Activated T-helper 9 cell treated with anti-CD3 and anti-CD28 coated beads, Interleukin-2, amount 50 U/mL, for 16 hours (primary cell): ENCODE data around the gene CD300A.
"Not testable (repeated sequence)": the region's sequence is repeated elsewhere in the genome, so short reads cannot be mapped to it uniquely, and the experiment has no call there.

ENCODE experiments used
- DNase-seq: peaks from one replicate; pipeline ENCODE4 v3.0.0-alpha.2; 2020; ENCODE audit warnings: low read depth

Gene CD300A

GRCh38 chr17:74480290-74480689 is 13.9 kb downstream of the CD300A start:
- DNase-seq: no peak

GRCh38 chr17:74481621-74482020 is 15.2 kb downstream of the CD300A start:
- DNase-seq: no peak

GRCh38 chr17:74484066-74484465 is 17.6 kb downstream of the CD300A start:
- no peak for DNase-seq

DNA sequence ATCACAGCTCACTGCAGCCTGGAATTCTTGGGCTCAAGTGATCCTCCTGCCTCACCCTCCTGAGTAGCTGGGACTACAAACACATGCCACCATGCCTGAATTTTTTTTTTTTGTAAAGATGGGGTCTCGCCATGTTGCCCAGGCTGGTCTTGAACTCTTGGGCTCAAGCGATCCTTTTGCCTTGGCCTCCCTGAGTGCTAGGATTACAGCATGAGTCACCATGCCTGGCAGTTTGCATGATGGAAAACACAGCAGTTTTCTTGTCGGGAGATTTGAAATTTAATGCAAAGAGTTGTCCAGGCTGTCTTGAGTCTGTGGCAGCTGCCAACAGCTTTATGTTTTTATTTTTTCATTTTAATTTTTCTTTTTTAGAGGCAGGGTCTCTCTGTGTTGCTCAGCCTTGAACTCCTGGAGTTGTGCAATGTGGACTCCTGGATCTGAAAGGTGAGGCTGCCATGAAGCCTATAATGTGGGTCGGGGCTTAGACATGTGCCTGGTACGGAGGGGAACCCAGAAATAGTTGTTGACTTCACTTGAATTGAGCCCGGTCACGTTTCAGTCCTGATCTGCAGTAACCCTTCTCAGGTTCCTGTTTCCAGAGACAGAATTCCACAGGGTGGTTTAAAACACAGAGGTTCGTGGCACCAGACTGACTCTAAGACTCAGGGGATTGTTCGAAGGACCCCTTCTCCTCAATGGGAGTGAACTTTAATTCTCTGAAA is 18.7 kb downstream of the CD300A start:
- no peak for DNase-seq

- no peak for DNase-seq
Observed at GRCh38 chr17:74485841-74486240, 19.4 kb downstream of the CD300A start.

GRCh38 chr17:74488276-74488675 is 21.8 kb downstream of the CD300A start:
- DNase-seq: not testable (repeated sequence)

GRCh38 chr17:74490716-74491115 is 24.3 kb downstream of the CD300A start:
- DNase-seq: no peak

GRCh38 chr17:74491626-74492025 is 25.2 kb downstream of the CD300A start:
- DNase-seq: no peak

- DNase-seq: peak; percentile 40
Observed at GRCh38 chr17:74493331-74493833, 26.9 kb downstream of the CD300A start.

GRCh38 chr17:74497471-74497870 is 31.0 kb downstream of the CD300A start:
- no peak for DNase-seq

- no peak for DNase-seq
Observed at GRCh38 chr17:74499992-74500391, 33.6 kb downstream of the CD300A start.

DNA sequence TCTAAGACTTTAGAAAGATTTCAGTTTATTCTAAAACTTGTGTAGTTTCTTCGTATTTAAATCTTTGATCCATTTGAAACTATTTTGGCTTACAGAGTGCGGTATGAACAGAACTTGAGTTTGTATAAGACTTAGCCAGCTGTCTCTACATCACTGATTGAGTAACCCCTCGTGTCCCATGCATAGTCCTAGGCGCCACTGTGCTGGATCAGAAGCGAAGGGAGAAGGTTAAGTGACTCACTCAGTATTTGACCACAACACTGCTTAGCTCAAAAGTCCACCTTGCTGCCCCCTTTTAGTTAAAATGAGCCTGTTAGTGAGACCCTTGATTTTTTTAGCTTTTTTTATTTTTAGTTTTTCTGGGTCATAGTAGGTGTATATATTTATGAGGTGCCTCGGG is 36.4 kb downstream of the CD300A start:
- no peak for DNase-seq

DNA sequence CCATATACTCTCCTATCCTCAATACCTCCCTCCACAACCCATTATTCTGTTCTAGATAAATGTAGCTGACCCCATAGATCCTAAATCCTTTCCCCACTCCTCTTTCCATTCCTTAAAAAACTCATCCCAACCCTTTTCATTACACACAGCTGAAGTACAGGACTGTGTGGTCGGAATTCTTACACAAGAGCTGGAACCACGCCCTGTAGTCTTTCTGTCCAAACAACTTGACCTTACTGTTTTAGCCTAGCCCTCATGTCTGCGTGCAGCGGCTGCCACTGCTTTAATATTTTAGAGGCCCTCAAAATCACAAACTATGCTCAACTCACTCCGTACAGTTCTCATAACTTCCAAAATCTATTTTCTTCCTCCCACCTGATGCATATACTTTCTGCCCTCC is 37.5 kb downstream of the CD300A start:
- DNase-seq: not testable (repeated sequence)

- no peak for DNase-seq
Observed at GRCh38 chr17:74508156-74508555, 41.7 kb downstream of the CD300A start.

DNA sequence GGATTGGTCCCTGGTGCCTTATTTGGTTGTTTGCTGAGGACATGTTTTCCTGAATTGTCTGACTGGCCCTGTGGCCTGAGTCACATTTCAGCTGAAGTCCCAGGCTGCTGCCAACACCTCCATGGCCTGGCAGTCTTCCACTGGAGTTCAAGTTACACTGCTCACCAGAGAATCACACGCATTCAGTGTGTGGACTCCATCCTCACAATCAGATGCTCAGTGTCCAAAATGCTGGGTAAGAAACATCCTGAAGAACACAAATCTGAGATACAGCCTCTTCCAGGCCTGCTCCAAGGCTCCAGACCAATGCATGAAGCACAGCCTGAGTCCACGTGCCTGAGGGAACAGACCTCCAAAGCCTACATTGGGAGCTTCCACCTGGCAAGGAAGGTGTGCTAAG is 45.6 kb downstream of the CD300A start:
- DNase-seq: no peak

GRCh38 chr17:74512624-74513091 is 46.2 kb downstream of the CD300A start:
- no peak for DNase-seq

GRCh38 chr17:74513987-74514631 is 47.7 kb downstream of the CD300A start:
- DNase-seq: no peak

- DNase-seq: no peak
Observed at GRCh38 chr17:74514632-74515334, 48.3 kb downstream of the CD300A start.

GRCh38 chr17:74515941-74516340 is 49.5 kb downstream of the CD300A start:
- DNase-seq: no peak

DNA sequence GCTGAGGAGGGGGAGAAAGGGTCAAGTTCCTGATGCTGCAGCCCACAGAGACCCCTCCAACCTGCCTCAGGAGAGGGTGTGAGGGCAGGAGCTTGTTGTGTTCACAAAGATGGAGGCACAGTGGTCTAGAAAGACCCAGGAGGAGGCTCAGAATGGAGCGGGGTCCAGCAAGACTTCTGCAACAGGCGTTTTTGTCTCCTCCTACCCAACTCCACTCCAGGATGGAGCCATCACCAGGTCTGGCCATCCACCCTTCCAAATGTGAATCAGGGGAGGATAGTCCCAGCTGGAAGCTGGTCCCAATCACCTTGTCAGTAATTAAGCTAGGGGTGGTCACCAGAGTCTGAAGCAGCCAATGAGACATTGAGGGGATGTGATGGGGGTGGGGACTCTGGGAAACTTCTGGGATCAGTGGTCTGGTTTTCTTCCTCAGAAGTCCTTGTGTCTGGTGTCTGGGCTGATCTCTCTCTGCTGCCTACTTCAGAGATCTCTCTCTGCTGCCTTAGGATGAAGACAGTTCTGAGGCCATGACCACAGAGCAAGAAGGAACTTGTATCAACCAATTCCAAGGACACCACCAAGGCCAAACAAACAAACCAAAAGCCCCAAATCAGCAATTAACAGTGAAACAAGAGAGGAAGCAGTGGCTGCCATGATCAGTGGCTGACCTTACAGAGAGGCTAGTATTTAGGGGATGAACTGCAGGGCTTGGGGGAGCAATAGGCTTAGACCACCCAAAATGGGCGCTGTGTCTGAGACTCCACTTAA is 50.3 kb downstream of the CD300A start:
- no peak for DNase-seq

DNA sequence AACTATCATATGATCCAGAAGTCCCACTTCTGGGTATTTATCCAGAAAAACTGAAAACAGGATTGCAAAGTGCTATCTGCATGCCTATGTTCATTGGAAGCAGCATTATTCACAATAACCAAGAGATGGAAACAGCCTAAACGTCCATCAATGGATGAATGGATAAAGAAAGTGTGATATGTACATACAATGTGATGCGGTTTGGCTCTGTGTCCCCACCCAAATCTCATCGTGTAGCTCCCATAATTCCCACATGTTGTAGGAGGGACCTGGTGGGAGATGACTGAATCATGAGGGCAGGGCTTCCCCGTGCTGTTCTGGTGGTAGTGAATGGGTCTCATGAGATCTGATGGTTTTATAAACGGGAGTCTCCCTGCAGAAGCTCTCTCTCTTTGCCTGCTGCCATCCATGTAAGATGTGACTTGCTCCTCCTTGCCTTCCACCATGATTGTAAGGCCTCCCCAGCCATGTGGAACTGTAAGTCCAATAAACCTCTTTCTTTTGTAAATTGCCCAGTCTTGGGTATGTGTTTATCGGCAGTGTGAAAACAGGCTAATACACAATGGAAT is 52.1 kb downstream of the CD300A start:
- DNase-seq: not testable (repeated sequence)

GRCh38 chr17:74520016-74520434 is 53.6 kb downstream of the CD300A start:
- DNase-seq: no peak
